Measurements from ENCODE around the gene BEND7.

The BEND7 gene

DNA sequence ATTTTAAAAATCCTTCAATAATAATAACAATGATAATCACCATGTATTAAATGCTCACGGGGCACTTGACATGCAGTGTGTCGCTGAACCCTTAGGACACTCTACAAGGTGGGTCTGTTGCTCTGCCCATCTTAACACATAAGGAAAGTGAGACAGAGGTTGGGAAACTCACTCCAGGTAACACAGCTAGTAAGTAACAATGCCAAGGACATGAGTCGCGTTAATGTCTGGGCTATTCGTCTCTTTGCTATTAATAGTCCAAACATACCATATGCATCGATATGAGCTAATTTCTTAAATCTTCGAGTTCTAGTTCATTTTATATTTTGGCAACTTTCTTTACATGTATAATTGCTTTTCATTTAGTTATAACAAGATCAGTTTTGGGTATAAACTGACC lies 79.5 kb downstream of the BEND7 start:
- H2AFZ ChIP-seq (ENCODE audit: low read length) = no peak overlapping the region
- peaks cover 0 to 6% of the 10 kb centered on the region in 2 donors for H3K4me1 ChIP-seq (ENCODE audit: control insufficient read depth in 2 of 2, insufficient read depth in 1 of 2, low read depth in 1 of 2, low read length in 2 of 2)
- H2BK5ac ChIP-seq (ENCODE audit: low read length) = no peak overlapping the region
- H2AK5ac ChIP-seq (ENCODE audit: low read depth, low read length) = no peak overlapping the region
- H2BK120ac ChIP-seq (ENCODE audit: low read depth, low read length) = no peak overlapping the region
- H2BK12ac ChIP-seq (ENCODE audit: low read length) = no peak overlapping the region
- no peak overlapping the region for H3K4ac ChIP-seq (ENCODE audit: low read length)
- H2BK15ac ChIP-seq (ENCODE audit: low read length) = no peak overlapping the region
- H3K4me3 ChIP-seq (ENCODE audit: low read length in 2 of 2) = no peak overlapping the region
- H4K8ac ChIP-seq (ENCODE audit: low read depth, low read length) = no peak overlapping the region
- H3K79me1 ChIP-seq (ENCODE audit: low read depth, low read length) = no peaks in the 10 kb centered on the region
- H3K9me3 ChIP-seq (replicated peaks in 1 of 2; ENCODE audit: control insufficient read depth in 2 of 2, insufficient read depth in 1 of 2, low read depth in 1 of 2, low read length in 2 of 2) = no peaks in the 10 kb centered on the region
- H3K4me2 ChIP-seq (ENCODE audit: insufficient read depth, low read length, poor library complexity, severe bottlenecking) = no peak overlapping the region
- H4K91ac ChIP-seq (ENCODE audit: low read depth, low read length, poor library complexity) = no peak overlapping the region
- peaks cover 0 to 8% of the 10 kb centered on the region in 2 donors for H3K36me3 ChIP-seq (replicated peaks in 1 of 2; ENCODE audit: control insufficient read depth in 2 of 2, insufficient read depth in 2 of 2, low read length in 2 of 2)
- WGBS, 2 donors (ENCODE audit: extremely low coverage in 2 of 2, insufficient read length in 2 of 2, insufficient replicate concordance in 1 of 2) = no CpG with 5 or more reads among the region's 7 CpGs
- no peak overlapping the region for H3K27ac ChIP-seq (replicated peaks; ENCODE audit: low read length)
- H3K9ac ChIP-seq (ENCODE audit: low read depth, low read length, poor library complexity) = no peak overlapping the region
- no peak for DNase-seq (ENCODE audit: low spot score)
- no peak overlapping the region for H3K23ac ChIP-seq (ENCODE audit: low read depth, low read length, poor library complexity)
- H3K27me3 ChIP-seq (ENCODE audit: control insufficient read depth in 3 of 3, insufficient read depth in 3 of 3, low read depth in 1 of 3, low read length in 3 of 3) = no peaks in the 10 kb centered on the region
- no peak overlapping the region for H3K14ac ChIP-seq (ENCODE audit: low read length)
- H3K18ac ChIP-seq (ENCODE audit: low read length) = no peak overlapping the region

DNA sequence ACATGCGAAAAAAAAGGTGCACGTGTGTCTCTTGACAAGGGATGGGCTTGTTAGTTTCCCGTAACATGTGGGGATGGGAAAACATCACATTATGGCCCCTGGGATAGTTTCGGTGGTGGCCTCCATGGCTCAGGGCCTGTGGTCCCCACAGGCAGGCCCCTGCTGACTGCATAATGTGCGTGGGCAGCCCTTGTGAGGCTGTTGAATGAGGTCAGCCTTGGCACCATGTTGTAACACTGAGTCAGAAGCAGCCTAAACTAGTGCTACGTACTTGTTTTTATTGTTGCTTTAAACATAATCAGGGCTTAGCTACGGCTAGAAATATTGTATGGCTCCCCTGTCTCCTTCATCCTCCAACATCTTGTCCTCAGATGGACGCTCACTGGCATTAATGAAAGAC lies 80.6 kb downstream of the BEND7 start:
- Histone ChIP-seq H2AFZ (ENCODE audit: low read length) (no peak overlapping the region), H3K4ac (ENCODE audit: low read length) (no peak overlapping the region), H2BK12ac (ENCODE audit: low read length) (no peak overlapping the region), H4K91ac (ENCODE audit: low read depth, low read length, poor library complexity) (no peak overlapping the region), H3K4me1 (ENCODE audit: control insufficient read depth in 2 of 2, insufficient read depth in 1 of 2, low read depth in 1 of 2, low read length in 2 of 2) (peaks cover 0 to 2% of the 10 kb centered on the region in 2 donors), H2AK5ac (ENCODE audit: low read depth, low read length) (no peak overlapping the region), H4K8ac (ENCODE audit: low read depth, low read length) (no peak overlapping the region), H3K27ac (replicated peaks; ENCODE audit: low read length) (no peak overlapping the region), H3K4me3 (ENCODE audit: low read length in 2 of 2) (no peak overlapping the region), H2BK15ac (ENCODE audit: low read length) (no peak overlapping the region), H2BK120ac (ENCODE audit: low read depth, low read length) (no peak overlapping the region), H3K18ac (ENCODE audit: low read length) (no peak overlapping the region), H3K4me2 (ENCODE audit: insufficient read depth, low read length, poor library complexity, severe bottlenecking) (no peak overlapping the region), H3K9ac (ENCODE audit: low read depth, low read length, poor library complexity) (no peak overlapping the region), H3K9me3 (replicated peaks in 1 of 2; ENCODE audit: control insufficient read depth in 2 of 2, insufficient read depth in 1 of 2, low read depth in 1 of 2, low read length in 2 of 2) (no peaks in the 10 kb centered on the region), H3K23ac (ENCODE audit: low read depth, low read length, poor library complexity) (no peak overlapping the region), H3K27me3 (ENCODE audit: control insufficient read depth in 3 of 3, insufficient read depth in 3 of 3, low read depth in 1 of 3, low read length in 3 of 3) (no peaks in the 10 kb centered on the region), H3K14ac (ENCODE audit: low read length) (no peak overlapping the region), H2BK5ac (ENCODE audit: low read length) (no peak overlapping the region), H3K36me3 (replicated peaks in 1 of 2; ENCODE audit: control insufficient read depth in 2 of 2, insufficient read depth in 2 of 2, low read length in 2 of 2) (peaks cover 0 to 8% of the 10 kb centered on the region in 2 donors), H3K79me1 (ENCODE audit: low read depth, low read length) (no peaks in the 10 kb centered on the region)
- DNase-seq (ENCODE audit: low spot score) = no peak
- no CpG with 5 or more reads among the region's 8 CpGs for WGBS, 2 donors (ENCODE audit: extremely low coverage in 2 of 2, insufficient read length in 2 of 2, insufficient replicate concordance in 1 of 2)

DNA sequence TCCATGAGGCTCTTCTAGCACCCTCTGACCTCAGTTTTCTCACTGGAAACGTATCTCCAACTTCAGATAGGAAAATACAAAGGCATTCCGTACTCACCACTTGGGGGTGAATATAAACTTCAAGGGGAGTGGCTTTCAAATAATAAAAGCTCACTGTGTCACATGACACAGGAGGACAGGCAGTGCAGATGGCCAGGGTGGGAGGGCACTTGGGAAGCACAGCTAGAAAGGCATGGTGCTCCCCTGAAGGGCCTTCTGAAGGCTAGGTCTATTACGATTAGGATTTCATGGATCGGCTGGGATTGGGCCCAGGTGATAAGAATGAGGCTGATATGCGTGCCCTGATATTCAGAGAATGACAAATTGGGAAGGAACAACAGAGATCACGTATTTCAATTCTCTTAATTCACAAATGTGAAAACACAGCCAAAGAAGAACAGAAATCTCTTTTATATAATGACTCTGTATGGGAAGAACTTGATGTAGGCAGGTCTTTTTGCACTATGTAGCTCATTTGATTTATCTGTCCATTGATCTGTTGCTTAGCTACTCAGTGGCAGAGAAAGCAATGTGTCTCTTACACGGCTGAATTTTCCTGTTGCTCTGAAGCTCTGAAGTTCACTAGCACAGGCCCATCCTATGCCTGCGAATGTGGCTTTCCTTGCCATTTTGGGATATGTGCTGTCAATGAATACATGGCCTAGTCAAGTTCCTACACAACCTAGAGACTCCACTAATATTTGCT lies 83.0 kb downstream of the BEND7 start:
- Histone ChIP-seq H3K4me1 (ENCODE audit: control insufficient read depth in 2 of 2, insufficient read depth in 1 of 2, low read depth in 1 of 2, low read length in 2 of 2) (no peaks in the 10 kb centered on the region), H2BK15ac (ENCODE audit: low read length) (no peak overlapping the region), H3K4me3 (ENCODE audit: low read length in 2 of 2) (no peak overlapping the region), H2AK5ac (ENCODE audit: low read depth, low read length) (no peak overlapping the region), H3K79me1 (ENCODE audit: low read depth, low read length) (no peaks in the 10 kb centered on the region), H3K27me3 (ENCODE audit: control insufficient read depth in 3 of 3, insufficient read depth in 3 of 3, low read depth in 1 of 3, low read length in 3 of 3) (peaks cover 0 to 4% (median 0%) of the 10 kb centered on the region in 3 experiments), H4K91ac (ENCODE audit: low read depth, low read length, poor library complexity) (no peak overlapping the region), H3K9me3 (replicated peaks in 1 of 2; ENCODE audit: control insufficient read depth in 2 of 2, insufficient read depth in 1 of 2, low read depth in 1 of 2, low read length in 2 of 2) (no peaks in the 10 kb centered on the region), H2BK5ac (ENCODE audit: low read length) (no peak overlapping the region), H3K4ac (ENCODE audit: low read length) (no peak overlapping the region), H4K8ac (ENCODE audit: low read depth, low read length) (no peak overlapping the region), H3K9ac (ENCODE audit: low read depth, low read length, poor library complexity) (no peak overlapping the region), H2BK120ac (ENCODE audit: low read depth, low read length) (no peak overlapping the region), H2BK12ac (ENCODE audit: low read length) (no peak overlapping the region), H3K23ac (ENCODE audit: low read depth, low read length, poor library complexity) (no peak overlapping the region), H3K18ac (ENCODE audit: low read length) (no peak overlapping the region), H3K14ac (ENCODE audit: low read length) (no peak overlapping the region), H3K4me2 (ENCODE audit: insufficient read depth, low read length, poor library complexity, severe bottlenecking) (no peak overlapping the region), H3K36me3 (replicated peaks in 1 of 2; ENCODE audit: control insufficient read depth in 2 of 2, insufficient read depth in 2 of 2, low read length in 2 of 2) (peaks cover 0 to 8% of the 10 kb centered on the region in 2 donors), H2AFZ (ENCODE audit: low read length) (no peak overlapping the region), H3K27ac (replicated peaks; ENCODE audit: low read length) (no peak overlapping the region)
- WGBS, 2 donors (ENCODE audit: extremely low coverage in 2 of 2, insufficient read length in 2 of 2, insufficient replicate concordance in 1 of 2) = no CpG with 5 or more reads among the region's 8 CpGs
- DNase-seq (ENCODE audit: low spot score) = no peak

DNA sequence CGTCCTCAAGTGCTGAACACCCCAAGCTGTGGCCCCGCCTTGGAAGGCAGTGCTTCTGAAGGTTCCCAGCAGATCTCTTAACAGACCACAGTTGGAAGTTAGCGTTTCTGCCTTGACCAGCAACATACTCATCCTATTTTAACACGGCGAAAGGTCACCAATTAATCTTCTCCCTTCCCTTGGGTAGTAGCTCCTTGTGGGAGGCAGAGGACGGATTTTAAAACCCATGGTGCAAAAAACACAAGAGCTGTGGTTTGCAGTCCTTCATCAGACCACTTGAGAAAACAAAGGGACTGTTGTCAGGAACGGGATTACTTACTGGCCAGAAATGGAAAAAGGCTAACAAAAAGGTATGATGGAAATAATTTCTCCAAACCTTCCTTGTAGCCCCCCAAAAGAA lies 87.3 kb downstream of the BEND7 start:
- Histone ChIP-seq H3K27ac (replicated peaks; ENCODE audit: low read length) (no peak overlapping the region), H3K4ac (ENCODE audit: low read length) (no peak overlapping the region), H2BK120ac (ENCODE audit: low read depth, low read length) (no peak overlapping the region), H3K23ac (ENCODE audit: low read depth, low read length, poor library complexity) (no peak overlapping the region), H2AK5ac (ENCODE audit: low read depth, low read length) (no peak overlapping the region), H3K9me3 (replicated peaks in 1 of 2; ENCODE audit: control insufficient read depth in 2 of 2, insufficient read depth in 1 of 2, low read depth in 1 of 2, low read length in 2 of 2) (no peaks in the 10 kb centered on the region), H4K8ac (ENCODE audit: low read depth, low read length) (no peak overlapping the region), H2AFZ (ENCODE audit: low read length) (no peak overlapping the region), H3K4me1 (ENCODE audit: control insufficient read depth in 2 of 2, insufficient read depth in 1 of 2, low read depth in 1 of 2, low read length in 2 of 2) (peaks cover 2 to 4% of the 10 kb centered on the region in 2 donors), H2BK12ac (ENCODE audit: low read length) (no peak overlapping the region), H3K79me1 (ENCODE audit: low read depth, low read length) (no peaks in the 10 kb centered on the region), H3K36me3 (replicated peaks in 1 of 2; ENCODE audit: control insufficient read depth in 2 of 2, insufficient read depth in 2 of 2, low read length in 2 of 2) (no peaks in the 10 kb centered on the region), H3K18ac (ENCODE audit: low read length) (no peak overlapping the region), H2BK5ac (ENCODE audit: low read length) (no peak overlapping the region), H3K9ac (ENCODE audit: low read depth, low read length, poor library complexity) (no peak overlapping the region), H3K14ac (ENCODE audit: low read length) (no peak overlapping the region), H2BK15ac (ENCODE audit: low read length) (no peak overlapping the region), H4K91ac (ENCODE audit: low read depth, low read length, poor library complexity) (no peak overlapping the region), H3K4me2 (ENCODE audit: insufficient read depth, low read length, poor library complexity, severe bottlenecking) (no peak overlapping the region), H3K4me3 (ENCODE audit: low read length in 2 of 2) (no peak overlapping the region), H3K27me3 (ENCODE audit: control insufficient read depth in 3 of 3, insufficient read depth in 3 of 3, low read depth in 1 of 3, low read length in 3 of 3) (peaks cover 0 to 36% (median 16%) of the 10 kb centered on the region in 3 experiments)
- no CpG with 5 or more reads among the region's 7 CpGs for WGBS, 2 donors (ENCODE audit: extremely low coverage in 2 of 2, insufficient read length in 2 of 2, insufficient replicate concordance in 1 of 2)
- no peak for DNase-seq (ENCODE audit: low spot score)
